ENCODE data around the gene SYK. TPM values are rescaled to one million over a fixed set of nuclear protein-coding genes. Genes with fewer than 3 reads are reported as not detected.

The SYK gene
- total RNA-seq, 3 donors from 2014 or later (not counting 1 experiment from before 2014, with no cell fraction given): 75.5 to 104 (median 78.0) TPM

GRCh38 chr9:90916147-90916734, 114.6 kb downstream of the SYK start:
- H3K4me3 Mint-ChIP-seq: no peak overlapping the region

GRCh38 chr9:90919883-90920282, 118.3 kb downstream of the SYK start:
- H3K27ac Mint-ChIP-seq: no peak overlapping the region

More at GRCh38 chr9:90916147-90916734, 114.6 kb downstream of the SYK start:
- Histone ChIP-seq H3K9me3 (ENCODE audit: control insufficient read depth, insufficient read depth, low read length) (no peaks in the 10 kb centered on the region), H3K27ac (ENCODE audit: low read length) (no peak overlapping the region), H3K4me1 (ENCODE audit: control insufficient read depth, insufficient read depth, low read length) (peaks cover 3% of the 10 kb centered on the region), H3K4me3 (ENCODE audit: low read length) (no peak overlapping the region), H3K36me3 (ENCODE audit: control insufficient read depth, insufficient read depth, low read length) (no peaks in the 10 kb centered on the region), H3K27me3 (ENCODE audit: control insufficient read depth, insufficient read depth, low read length) (no peaks in the 10 kb centered on the region)
- 94% methylated on average over 11 of the region's 11 CpGs for WGBS (ENCODE audit: insufficient coverage)
- peaks cover 0 to 3% of the 10 kb centered on the region in 2 donors for H3K27me3 Mint-ChIP-seq (ENCODE audit: low read depth in 2 of 2)
- no peaks in the 10 kb centered on the region for H3K4me1 Mint-ChIP-seq
- H3K9me3 Mint-ChIP-seq: no peaks in the 10 kb centered on the region
- H3K27ac Mint-ChIP-seq: no peak overlapping the region
- H3K36me3 Mint-ChIP-seq: no peaks in the 10 kb centered on the region
- no peak for ATAC-seq
- no peak for DNase-seq
- intact Hi-C loops (cut with micrococcal nuclease): loop anchor here (5.0 kb wide), 1 partner anchor 1031 kb away; no protein-coding TSS in a partner anchor
- TF ChIP-seq CTCF (IDR thresholded peaks at IDR 0.05): no peak

GRCh38 chr9:90921104-90921503, 119.5 kb downstream of the SYK start:
- Histone ChIP-seq H3K36me3 (ENCODE audit: control insufficient read depth, insufficient read depth, low read length) (no peaks in the 10 kb centered on the region), H3K27me3 (ENCODE audit: control insufficient read depth, insufficient read depth, low read length) (no peaks in the 10 kb centered on the region), H3K27ac (ENCODE audit: low read length) (no peak overlapping the region), H3K9me3 (ENCODE audit: control insufficient read depth, insufficient read depth, low read length) (no peaks in the 10 kb centered on the region), H3K4me3 (ENCODE audit: low read length) (no peak overlapping the region), H3K4me1 (ENCODE audit: control insufficient read depth, insufficient read depth, low read length) (no peaks in the 10 kb centered on the region)
- no peak overlapping the region for H3K4me3 Mint-ChIP-seq
- H3K9me3 Mint-ChIP-seq: no peaks in the 10 kb centered on the region
- no peak for TF ChIP-seq CTCF (IDR thresholded peaks at IDR 0.05)
- H3K27me3 Mint-ChIP-seq (ENCODE audit: low read depth in 2 of 2): peaks cover 13 to 15% of the 10 kb centered on the region in 2 donors
- 73% methylated on average over 8 of the region's 8 CpGs for WGBS (ENCODE audit: insufficient coverage)
- H3K36me3 Mint-ChIP-seq: no peaks in the 10 kb centered on the region
- DNase-seq: no peak
- ATAC-seq: no peak
- no peaks in the 10 kb centered on the region for H3K4me1 Mint-ChIP-seq
- intact Hi-C loops (cut with micrococcal nuclease): no loop called here
- H3K27ac Mint-ChIP-seq: no peak overlapping the region

More at GRCh38 chr9:90919883-90920282, 118.3 kb downstream of the SYK start:
- Mint-ChIP-seq H3K36me3 (no peaks in the 10 kb centered on the region), H3K27me3 (ENCODE audit: low read depth in 2 of 2) (peaks cover 13 to 15% of the 10 kb centered on the region in 2 donors), H3K9me3 (no peaks in the 10 kb centered on the region), H3K4me1 (no peaks in the 10 kb centered on the region), H3K4me3 (no peak overlapping the region)
- Histone ChIP-seq H3K9me3 (ENCODE audit: control insufficient read depth, insufficient read depth, low read length) (no peaks in the 10 kb centered on the region), H3K27ac (ENCODE audit: low read length) (no peak overlapping the region), H3K27me3 (ENCODE audit: control insufficient read depth, insufficient read depth, low read length) (no peaks in the 10 kb centered on the region), H3K4me3 (ENCODE audit: low read length) (no peak overlapping the region), H3K36me3 (ENCODE audit: control insufficient read depth, insufficient read depth, low read length) (no peaks in the 10 kb centered on the region), H3K4me1 (ENCODE audit: control insufficient read depth, insufficient read depth, low read length) (no peaks in the 10 kb centered on the region)
- no peak for TF ChIP-seq CTCF (IDR thresholded peaks at IDR 0.05)
- 93% methylated on average over 10 of the region's 10 CpGs for WGBS (ENCODE audit: insufficient coverage)
- ATAC-seq (no peak), DNase-seq (no peak)
- intact Hi-C loops (cut with micrococcal nuclease): loop anchor here (5.0 kb wide), 1 partner anchor 1027 kb away; no protein-coding TSS in a partner anchor

GRCh38 chr9:90921969-90922368, 120.3 kb downstream of the SYK start:
- H3K4me3 Mint-ChIP-seq: no peak overlapping the region
- no peaks in the 10 kb centered on the region for H3K9me3 Mint-ChIP-seq
- no peaks in the 10 kb centered on the region for H3K4me1 Mint-ChIP-seq
- ATAC-seq (no peak), DNase-seq (no peak)
- no peak overlapping the region for H3K27ac Mint-ChIP-seq
- H3K36me3 Mint-ChIP-seq: no peaks in the 10 kb centered on the region
- no peaks in the 10 kb centered on the region for H3K27me3 ChIP-seq (ENCODE audit: control insufficient read depth, insufficient read depth, low read length)
- no peak overlapping the region for H3K27ac ChIP-seq (ENCODE audit: low read length)
- no peaks in the 10 kb centered on the region for H3K4me1 ChIP-seq (ENCODE audit: control insufficient read depth, insufficient read depth, low read length)
- no peak for TF ChIP-seq CTCF (IDR thresholded peaks at IDR 0.05)
- no peaks in the 10 kb centered on the region for H3K9me3 ChIP-seq (ENCODE audit: control insufficient read depth, insufficient read depth, low read length)
- H3K27me3 Mint-ChIP-seq (ENCODE audit: low read depth in 2 of 2): peaks cover 13 to 15% of the 10 kb centered on the region in 2 donors
- intact Hi-C loops (cut with micrococcal nuclease): no loop called here
- H3K36me3 ChIP-seq (ENCODE audit: control insufficient read depth, insufficient read depth, low read length): no peaks in the 10 kb centered on the region
- H3K4me3 ChIP-seq (ENCODE audit: low read length): no peak overlapping the region
- WGBS (ENCODE audit: insufficient coverage): 86% methylated on average over 7 of the region's 7 CpGs

All from natural killer cell (primary cell).